OCI-LY3 (cell line): ENCODE measurements around the gene DDX41.

Source experiments
- EZH2phosphoT487 ChIP-seq: fragments of 200-600 bp; shearing (Covaris generic); IDR thresholded peaks from 2 replicates; pipeline ENCODE4 v1.6.1; 2018; ENCODE audit warnings: antibody characterized with exemption, mixed run types, low read depth
- TF ChIP-seq, protein P1 (sequence below): fragments of 200-600, 300-600 bp; sonication (generic); IDR thresholded peaks from 2 replicates; pipeline ENCODE4 v1.5.1; 2014; ENCODE audit warnings: antibody characterized with exemption, low read length, low read depth

DNA sequence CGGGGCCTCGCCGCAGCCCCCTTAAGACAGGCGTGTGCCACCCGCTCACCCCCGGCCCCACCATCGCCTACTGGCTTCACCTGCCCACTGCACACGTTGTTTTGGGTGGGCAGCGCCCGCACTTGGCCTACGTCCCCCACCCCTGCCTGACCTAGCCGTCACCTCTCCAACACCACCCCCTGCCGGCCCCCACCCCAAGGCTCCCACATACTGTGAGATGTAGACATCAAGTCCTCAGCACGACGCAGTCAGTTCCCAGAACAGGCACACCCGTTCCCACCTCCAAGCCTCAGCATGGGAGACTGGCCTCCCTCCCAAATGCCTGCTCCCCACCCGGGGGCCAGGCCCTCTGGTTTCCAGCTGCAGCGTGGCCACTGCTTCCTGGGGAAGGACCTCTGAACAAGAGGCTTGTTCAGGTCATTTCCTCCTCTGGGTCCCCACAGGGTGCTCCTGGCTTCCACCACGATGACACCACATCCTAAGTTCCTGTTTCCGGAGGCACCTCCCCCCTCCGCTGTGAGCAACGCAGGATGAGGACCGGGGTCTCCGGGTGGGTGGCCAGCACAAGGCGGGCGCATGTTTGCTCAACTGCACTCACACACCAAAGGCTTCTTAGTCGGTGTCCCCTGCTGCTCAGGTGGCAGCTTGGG lies 54.6 kb downstream of the DDX41 start:
- TF ChIP-seq, protein P1, sequence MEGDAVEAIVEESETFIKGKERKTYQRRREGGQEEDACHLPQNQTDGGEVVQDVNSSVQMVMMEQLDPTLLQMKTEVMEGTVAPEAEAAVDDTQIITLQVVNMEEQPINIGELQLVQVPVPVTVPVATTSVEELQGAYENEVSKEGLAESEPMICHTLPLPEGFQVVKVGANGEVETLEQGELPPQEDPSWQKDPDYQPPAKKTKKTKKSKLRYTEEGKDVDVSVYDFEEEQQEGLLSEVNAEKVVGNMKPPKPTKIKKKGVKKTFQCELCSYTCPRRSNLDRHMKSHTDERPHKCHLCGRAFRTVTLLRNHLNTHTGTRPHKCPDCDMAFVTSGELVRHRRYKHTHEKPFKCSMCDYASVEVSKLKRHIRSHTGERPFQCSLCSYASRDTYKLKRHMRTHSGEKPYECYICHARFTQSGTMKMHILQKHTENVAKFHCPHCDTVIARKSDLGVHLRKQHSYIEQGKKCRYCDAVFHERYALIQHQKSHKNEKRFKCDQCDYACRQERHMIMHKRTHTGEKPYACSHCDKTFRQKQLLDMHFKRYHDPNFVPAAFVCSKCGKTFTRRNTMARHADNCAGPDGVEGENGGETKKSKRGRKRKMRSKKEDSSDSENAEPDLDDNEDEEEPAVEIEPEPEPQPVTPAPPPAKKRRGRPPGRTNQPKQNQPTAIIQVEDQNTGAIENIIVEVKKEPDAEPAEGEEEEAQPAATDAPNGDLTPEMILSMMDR: no peak
- TF ChIP-seq EZH2phosphoT487: no peak
